ENCODE data around the gene ABTB2.

ABTB2 gene

DNA sequence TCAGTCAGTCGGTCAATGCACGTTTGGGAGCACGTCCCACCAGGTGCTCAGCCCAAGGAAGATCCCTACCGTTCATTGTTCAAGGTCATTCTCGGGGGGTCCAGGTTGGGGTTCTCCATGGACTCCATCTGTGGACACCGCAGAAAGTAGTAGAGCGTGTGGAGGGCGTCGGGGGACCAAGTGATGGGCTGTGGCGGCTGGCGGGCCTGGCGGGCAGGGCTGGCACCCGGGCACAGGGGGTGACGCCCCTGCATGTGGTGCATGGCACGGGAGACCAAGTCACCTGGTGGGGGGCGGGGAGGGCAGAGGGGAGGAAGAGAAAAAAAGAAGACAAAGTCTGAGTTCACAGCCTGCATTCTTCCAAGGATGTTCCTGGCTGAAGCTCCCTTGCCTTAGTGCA is 160.6 kb downstream of the ABTB2 start:
- DNase-seq (ENCODE audit: low read depth in 1 of 2, low spot score in 1 of 2), result no peak
- H3K4me3 ChIP-seq (replicated peaks; ENCODE audit: insufficient read depth, low read length), result no peak overlapping the region
- no peaks in the 10 kb centered on the region for H3K27me3 ChIP-seq (ENCODE audit: insufficient read depth, poor library complexity, severe bottlenecking)
- H3K27ac ChIP-seq (replicated peaks), result no peak overlapping the region
- TF ChIP-seq POLR2AphosphoS5 (IDR thresholded peaks at IDR 0.05; ENCODE audit: low read depth) (no peak), GABPA (IDR thresholded peaks at IDR 0.05; ENCODE audit: low read depth) (no peak), SPI1 (IDR thresholded peaks at IDR 0.05; ENCODE audit: borderline replicate concordance, low read depth) (no peak), REST (IDR thresholded peaks at IDR 0.05; ENCODE audit: insufficient replicate concordance, low read depth) (no peak)
- TF ChIP-seq, protein P1, sequence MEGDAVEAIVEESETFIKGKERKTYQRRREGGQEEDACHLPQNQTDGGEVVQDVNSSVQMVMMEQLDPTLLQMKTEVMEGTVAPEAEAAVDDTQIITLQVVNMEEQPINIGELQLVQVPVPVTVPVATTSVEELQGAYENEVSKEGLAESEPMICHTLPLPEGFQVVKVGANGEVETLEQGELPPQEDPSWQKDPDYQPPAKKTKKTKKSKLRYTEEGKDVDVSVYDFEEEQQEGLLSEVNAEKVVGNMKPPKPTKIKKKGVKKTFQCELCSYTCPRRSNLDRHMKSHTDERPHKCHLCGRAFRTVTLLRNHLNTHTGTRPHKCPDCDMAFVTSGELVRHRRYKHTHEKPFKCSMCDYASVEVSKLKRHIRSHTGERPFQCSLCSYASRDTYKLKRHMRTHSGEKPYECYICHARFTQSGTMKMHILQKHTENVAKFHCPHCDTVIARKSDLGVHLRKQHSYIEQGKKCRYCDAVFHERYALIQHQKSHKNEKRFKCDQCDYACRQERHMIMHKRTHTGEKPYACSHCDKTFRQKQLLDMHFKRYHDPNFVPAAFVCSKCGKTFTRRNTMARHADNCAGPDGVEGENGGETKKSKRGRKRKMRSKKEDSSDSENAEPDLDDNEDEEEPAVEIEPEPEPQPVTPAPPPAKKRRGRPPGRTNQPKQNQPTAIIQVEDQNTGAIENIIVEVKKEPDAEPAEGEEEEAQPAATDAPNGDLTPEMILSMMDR (IDR thresholded peaks at IDR 0.05; ENCODE audit: insufficient read depth, low read length), result no peak

GRCh38 chr11:34194576-34195335 is 163.1 kb downstream of the ABTB2 start:
- H3K27ac ChIP-seq (replicated peaks), result no peak overlapping the region
- no peaks in the 10 kb centered on the region for H3K27me3 ChIP-seq (ENCODE audit: insufficient read depth, poor library complexity, severe bottlenecking)
- no peak for DNase-seq (ENCODE audit: low read depth in 1 of 2, low spot score in 1 of 2)
- TF ChIP-seq REST (IDR thresholded peaks at IDR 0.05; ENCODE audit: insufficient replicate concordance, low read depth) (no peak), POLR2AphosphoS5 (IDR thresholded peaks at IDR 0.05; ENCODE audit: low read depth) (no peak), GABPA (IDR thresholded peaks at IDR 0.05; ENCODE audit: low read depth) (no peak), SPI1 (IDR thresholded peaks at IDR 0.05; ENCODE audit: borderline replicate concordance, low read depth) (no peak)
- TF ChIP-seq, protein P1 (IDR thresholded peaks at IDR 0.05; ENCODE audit: insufficient read depth, low read length), result no peak
- no peak overlapping the region for H3K4me3 ChIP-seq (replicated peaks; ENCODE audit: insufficient read depth, low read length)

- Histone ChIP-seq H3K4me3 (replicated peaks; ENCODE audit: insufficient read depth, low read length) (no peak overlapping the region), H3K27me3 (ENCODE audit: insufficient read depth, poor library complexity, severe bottlenecking) (no peaks in the 10 kb centered on the region), H3K27ac (replicated peaks) (no peak overlapping the region)
- TF ChIP-seq SPI1 (IDR thresholded peaks at IDR 0.05; ENCODE audit: borderline replicate concordance, low read depth) (no peak), POLR2AphosphoS5 (IDR thresholded peaks at IDR 0.05; ENCODE audit: low read depth) (no peak)
- no peak for DNase-seq (ENCODE audit: low read depth in 1 of 2, low spot score in 1 of 2)
Observed at GRCh38 chr11:34192481-34193401, 165.1 kb downstream of the ABTB2 start.

- Histone ChIP-seq H3K27ac (replicated peaks) (no peak overlapping the region), H3K27me3 (ENCODE audit: insufficient read depth, poor library complexity, severe bottlenecking) (no peaks in the 10 kb centered on the region), H3K4me3 (replicated peaks; ENCODE audit: insufficient read depth, low read length) (no peak overlapping the region)
- no peak for DNase-seq (ENCODE audit: low read depth in 1 of 2, low spot score in 1 of 2)
- no peak for TF ChIP-seq POLR2AphosphoS5 (IDR thresholded peaks at IDR 0.05; ENCODE audit: low read depth)
- TF ChIP-seq SPI1 (IDR thresholded peaks at IDR 0.05; ENCODE audit: borderline replicate concordance, low read depth), result no peak
- TF ChIP-seq REST (IDR thresholded peaks at IDR 0.05; ENCODE audit: insufficient replicate concordance, low read depth), result no peak
Observed at GRCh38 chr11:34191578-34191977, 166.2 kb downstream of the ABTB2 start.
